Kidney epithelial cell (primary cell): ENCODE results near the gene TENM3. TPM values are rescaled to one million over a fixed set of nuclear protein-coding genes. Genes with fewer than 3 reads are reported as not detected.

Source experiments
- DNase-seq: peaks from one replicate; pipeline ENCODE4 v3.0.0-alpha.2; 2010; ENCODE audit warnings: low read depth
- H3K27me3 ChIP-seq: 2 replicates; pipeline ENCODE4 v1.6.0; 2011; ENCODE audit warnings: low read length; ENCODE audit not compliant: control insufficient read depth, insufficient read depth
- H3K36me3 ChIP-seq: 2 replicates; pipeline ENCODE4 v1.5.1; 2011; ENCODE audit warnings: low read length; ENCODE audit not compliant: control insufficient read depth, insufficient read depth
- H3K4me3 ChIP-seq: 2 replicates; pipeline ENCODE4 v1.5.1; 2011; ENCODE audit warnings: low read depth, mild to moderate bottlenecking, control low read depth, low read length
- total RNA-seq: library from RNA; depleted of rRNA; stranded (reverse); fragments of >200 nt; gene quantifications from 2 replicates; pipeline ENCODE4 v1.2.3, GENCODE V29; 2015
- TF ChIP-seq, protein P1 (sequence below): IDR thresholded peaks from 2 replicates; pipeline ENCODE4 v1.5.1; 2011; ENCODE audit warnings: mild to moderate bottlenecking, moderate library complexity, low read length, control low read depth, inconsistent platforms; ENCODE audit not compliant: insufficient read depth, poor library complexity, severe bottlenecking

The TENM3 gene
- total RNA-seq, 1 donor from 2014 or later, result 11.2 TPM

DNA sequence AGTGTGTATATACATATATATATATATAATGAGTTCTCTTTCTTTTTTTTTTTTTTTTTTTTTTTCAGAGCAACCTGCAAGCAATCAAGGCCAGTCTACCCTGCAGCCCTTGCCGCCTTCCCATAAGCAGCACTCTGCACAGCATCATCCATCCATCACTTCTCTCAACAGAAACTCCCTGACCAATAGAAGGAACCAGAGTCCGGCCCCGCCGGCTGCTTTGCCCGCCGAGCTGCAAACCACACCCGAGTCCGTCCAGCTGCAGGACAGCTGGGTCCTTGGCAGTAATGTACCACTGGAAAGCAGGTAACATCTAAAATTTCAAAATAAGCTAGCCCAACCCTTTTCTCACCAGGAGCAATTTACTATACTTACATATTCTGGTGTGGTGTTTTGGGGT, 357.7 kb downstream of the TENM3 start:
- Histone ChIP-seq H3K36me3 (no peaks in the 10 kb centered on the region), H3K4me3 (no peak overlapping the region), H3K27me3 (no peaks in the 10 kb centered on the region)
- DNase-seq, result no peak
- TF ChIP-seq, protein P1, sequence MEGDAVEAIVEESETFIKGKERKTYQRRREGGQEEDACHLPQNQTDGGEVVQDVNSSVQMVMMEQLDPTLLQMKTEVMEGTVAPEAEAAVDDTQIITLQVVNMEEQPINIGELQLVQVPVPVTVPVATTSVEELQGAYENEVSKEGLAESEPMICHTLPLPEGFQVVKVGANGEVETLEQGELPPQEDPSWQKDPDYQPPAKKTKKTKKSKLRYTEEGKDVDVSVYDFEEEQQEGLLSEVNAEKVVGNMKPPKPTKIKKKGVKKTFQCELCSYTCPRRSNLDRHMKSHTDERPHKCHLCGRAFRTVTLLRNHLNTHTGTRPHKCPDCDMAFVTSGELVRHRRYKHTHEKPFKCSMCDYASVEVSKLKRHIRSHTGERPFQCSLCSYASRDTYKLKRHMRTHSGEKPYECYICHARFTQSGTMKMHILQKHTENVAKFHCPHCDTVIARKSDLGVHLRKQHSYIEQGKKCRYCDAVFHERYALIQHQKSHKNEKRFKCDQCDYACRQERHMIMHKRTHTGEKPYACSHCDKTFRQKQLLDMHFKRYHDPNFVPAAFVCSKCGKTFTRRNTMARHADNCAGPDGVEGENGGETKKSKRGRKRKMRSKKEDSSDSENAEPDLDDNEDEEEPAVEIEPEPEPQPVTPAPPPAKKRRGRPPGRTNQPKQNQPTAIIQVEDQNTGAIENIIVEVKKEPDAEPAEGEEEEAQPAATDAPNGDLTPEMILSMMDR, result no peak

DNA sequence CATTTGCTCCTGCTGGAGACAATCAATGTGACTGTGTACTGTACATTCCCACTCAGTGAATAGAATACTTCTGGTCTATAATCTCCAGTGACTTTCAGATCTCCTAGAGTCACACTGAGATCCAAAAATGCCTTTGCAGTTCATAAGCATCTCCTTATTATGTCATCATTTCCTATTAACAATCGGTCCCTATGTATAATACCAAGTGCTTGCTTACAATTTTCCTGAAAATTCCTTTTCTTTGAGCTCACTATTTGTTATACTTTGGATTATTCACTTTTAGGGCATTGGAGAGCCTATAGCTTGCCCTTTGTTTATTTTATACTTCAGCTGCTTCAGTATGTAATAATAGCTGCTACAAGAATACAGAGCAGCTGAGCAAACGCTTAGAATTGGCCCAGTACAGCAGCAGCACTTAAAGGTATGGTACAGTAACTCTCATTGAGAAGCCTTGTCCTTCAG, 361.0 kb downstream of the TENM3 start:
- H3K4me3 ChIP-seq, result no peak overlapping the region
- no peaks in the 10 kb centered on the region for H3K27me3 ChIP-seq
- H3K36me3 ChIP-seq, result no peaks in the 10 kb centered on the region
- TF ChIP-seq, protein P1, result no peak
- no peak for DNase-seq

DNA sequence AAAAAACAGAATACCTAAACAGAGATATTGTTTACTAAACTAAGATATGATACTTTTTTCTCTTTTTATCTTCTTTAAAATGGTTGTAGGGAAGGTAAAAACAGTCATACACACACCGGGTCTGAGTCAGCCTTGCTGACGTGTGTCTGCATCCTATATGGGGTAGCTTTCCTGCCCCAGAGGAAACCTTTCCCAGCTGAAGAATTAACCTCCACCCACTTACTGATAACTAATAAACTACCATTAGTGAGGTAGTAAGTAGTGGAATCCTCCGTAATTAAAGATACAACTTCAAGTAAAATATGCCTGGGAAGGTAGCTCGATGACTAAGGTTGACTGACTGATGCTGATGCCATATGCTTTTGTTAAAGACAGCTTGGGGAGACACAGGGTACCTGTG, 361.8 kb downstream of the TENM3 start:
- peak; percentile 18 for DNase-seq
- Histone ChIP-seq H3K4me3 (no peak overlapping the region), H3K36me3 (no peaks in the 10 kb centered on the region), H3K27me3 (no peaks in the 10 kb centered on the region)
- TF ChIP-seq, protein P1, result no peak

DNA sequence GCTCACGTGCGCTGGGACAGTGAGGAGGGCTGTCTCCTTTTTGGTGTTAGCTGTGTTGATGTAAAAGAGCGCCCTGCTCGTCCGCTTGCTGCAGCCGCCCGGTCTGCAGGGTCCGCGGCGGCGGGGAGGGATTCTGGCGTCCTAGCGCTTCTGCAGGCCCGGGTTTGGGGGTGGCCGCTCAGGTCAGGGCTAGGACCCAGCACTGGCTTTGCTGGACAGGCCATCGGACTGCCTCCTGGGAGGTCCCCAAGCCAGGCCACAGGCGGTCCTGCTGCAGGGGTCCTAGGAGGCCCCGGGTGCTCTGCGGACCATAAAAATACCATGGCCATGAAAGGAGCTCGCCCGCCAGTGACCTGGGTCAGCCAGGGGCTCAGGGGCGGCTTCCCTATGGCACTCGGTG, 365.3 kb downstream of the TENM3 start:
- Histone ChIP-seq H3K36me3 (no peaks in the 10 kb centered on the region), H3K27me3 (no peaks in the 10 kb centered on the region)
- TF ChIP-seq, protein P1, result no peak

DNA sequence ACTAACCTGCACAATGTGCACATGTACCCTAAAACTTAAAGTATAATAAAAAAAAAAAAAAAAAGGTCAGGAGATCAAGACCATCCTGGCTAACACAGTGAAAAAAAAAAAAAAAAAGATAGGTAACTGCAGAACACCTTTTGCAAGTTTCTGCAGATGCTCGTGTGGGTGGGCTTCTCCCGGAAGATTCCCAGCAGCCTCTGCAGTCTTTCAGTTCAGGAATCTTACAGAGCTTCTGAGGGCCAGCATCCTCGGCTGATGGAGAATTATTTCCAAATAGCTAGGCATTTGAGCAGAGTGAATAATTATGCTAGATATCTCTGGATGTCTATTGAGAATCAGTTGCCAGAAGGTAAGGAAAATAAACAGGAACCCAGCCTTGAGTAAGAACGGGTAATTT, 373.3 kb downstream of the TENM3 start:
- Histone ChIP-seq H3K27me3 (no peaks in the 10 kb centered on the region), H3K36me3 (no peaks in the 10 kb centered on the region), H3K4me3 (no peak overlapping the region)
- DNase-seq, result no peak
- TF ChIP-seq, protein P1, result no peak

More for the DNA sequence above, 365.3 kb downstream of the TENM3 start:
- no peak overlapping the region for H3K4me3 ChIP-seq
- DNase-seq, result no peak

DNA sequence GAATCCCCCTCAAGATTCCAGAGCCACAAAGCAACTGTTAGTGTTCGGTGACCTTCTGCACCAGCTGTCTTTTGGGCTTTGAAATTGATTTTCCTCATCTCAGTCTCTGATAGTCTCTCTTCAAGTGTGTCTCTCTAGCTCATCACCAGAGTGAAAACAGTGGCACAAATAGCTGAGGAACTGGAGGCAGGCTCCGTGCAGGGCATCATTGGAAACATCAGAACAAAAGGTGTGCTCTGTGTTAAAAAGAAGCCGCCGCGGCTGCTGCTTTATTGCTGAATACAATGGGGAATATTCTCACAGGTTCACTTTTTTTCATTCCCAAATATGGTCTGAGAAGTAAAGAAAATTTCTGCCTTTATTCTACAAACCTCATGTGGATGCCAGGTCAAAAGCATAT, 376.5 kb downstream of the TENM3 start:
- DNase-seq, result no peak
- Histone ChIP-seq H3K27me3 (no peaks in the 10 kb centered on the region), H3K36me3 (no peaks in the 10 kb centered on the region), H3K4me3 (no peak overlapping the region)
- TF ChIP-seq, protein P1, result no peak
